Neural cell (in vitro differentiated cells): Measurements from ENCODE around the gene UBE2L3. TPM values are rescaled to one million over a fixed set of nuclear protein-coding genes. Genes with fewer than 3 reads are reported as not detected.

ENCODE experiments used
- H2AFZ ChIP-seq: fragments of 200-600, 300-800 bp; sonication (generic), shearing (Covaris generic); 2 replicates; pipeline ENCODE4 v1.6.0; 2014; ENCODE audit warnings: low read depth, mild to moderate bottlenecking, antibody characterized with exemption, low read length, moderate library complexity
- H3F3A ChIP-seq: fragments of 200-600 bp; shearing (Covaris generic); 2 replicates; pipeline ENCODE4 v1.6.1; 2016; ENCODE audit warnings: mild to moderate bottlenecking, moderate library complexity, mixed read lengths, antibody characterized with exemption, low read length; ENCODE audit not compliant: insufficient read depth, poor library complexity, severe bottlenecking
- H3K27ac ChIP-seq: fragments of 200-600, 300-800 bp; sonication (generic), shearing (Covaris generic); 2 replicates; pipeline ENCODE4 v1.5.1; 2014; ENCODE audit warnings: mild to moderate bottlenecking, low read length, moderate library complexity
- H3K27me3 ChIP-seq: fragments of 300-800, 200-600 bp; sonication (generic), shearing (Covaris generic); 2 replicates; pipeline ENCODE4 v1.6.0; 2014; ENCODE audit warnings: mild to moderate bottlenecking, low read depth, low read length, moderate library complexity; ENCODE audit not compliant: insufficient read depth
- H3K36me3 ChIP-seq: fragments of 300-800, 200-600 bp; sonication (generic), shearing (Covaris generic); 2 replicates; pipeline ENCODE4 v1.5.1; 2014; ENCODE audit warnings: mild to moderate bottlenecking, antibody characterized with exemption, low read length, moderate library complexity; ENCODE audit not compliant: insufficient read depth
- H3K4me2 ChIP-seq: fragments of 300-800, 200-600 bp; sonication (generic), shearing (Covaris generic); 2 replicates; pipeline ENCODE4 v1.6.0; 2014; ENCODE audit warnings: mild to moderate bottlenecking, low read length
- H3K4me3 ChIP-seq: fragments of 300-800, 200-600 bp; sonication (generic), shearing (Covaris generic); 2 replicates; pipeline ENCODE4 v1.5.1; 2014; ENCODE audit warnings: mild to moderate bottlenecking, low read length, moderate library complexity
- H3K79me2 ChIP-seq: fragments of 200-600 bp; shearing (Covaris generic); replicated peaks from 2 replicates; pipeline ENCODE4 v1.6.0; 2014; ENCODE audit warnings: mild to moderate bottlenecking, low read length, moderate library complexity; ENCODE audit not compliant: insufficient read depth
- H3K9ac ChIP-seq: fragments of 300-800, 200-600 bp; sonication (generic), shearing (Covaris generic); 2 replicates; pipeline ENCODE4 v1.6.1; 2016; ENCODE audit warnings: mild to moderate bottlenecking, low read length, mixed read lengths
- H3K9me2 ChIP-seq: fragments of 200-600 bp; shearing (Covaris generic); 2 replicates; pipeline ENCODE4 v1.6.1; 2016; ENCODE audit warnings: mild to moderate bottlenecking, low read length, mixed read lengths; ENCODE audit not compliant: insufficient read depth
- H3K9me3 ChIP-seq: fragments of 200-600, 300-800 bp; sonication (generic), shearing (Covaris generic); 2 replicates; pipeline ENCODE4 v1.6.1; 2016; ENCODE audit warnings: mild to moderate bottlenecking, mixed run types, low read length, moderate library complexity, mixed read lengths
- H4K20me1 ChIP-seq: fragments of 200-600 bp; shearing (Covaris generic); 2 replicates; pipeline ENCODE4 v1.6.1; 2016; ENCODE audit warnings: mild to moderate bottlenecking, mixed run types; ENCODE audit not compliant: insufficient read depth
- EP300 ChIP-seq: fragments of 450-650 bp; conservative IDR thresholded peaks from 2 replicates; pipeline ENCODE4 v1.6.1; 2014; ENCODE audit warnings: antibody characterized with exemption, mild to moderate bottlenecking, moderate library complexity; ENCODE audit not compliant: poor library complexity, severe bottlenecking
- EZH2 ChIP-seq: fragments of 200-600, 300-800 bp; shearing (Covaris generic), sonication (generic); IDR thresholded peaks from 2 replicates; pipeline ENCODE4 v1.6.1; 2014; ENCODE audit warnings: antibody characterized with exemption, low read length, borderline replicate concordance, mild to moderate bottlenecking; ENCODE audit not compliant: insufficient read depth, poor library complexity, severe bottlenecking
- MXI1 ChIP-seq: fragments of 450-650 bp; conservative IDR thresholded peaks from 2 replicates; pipeline ENCODE4 v1.6.1; 2014; ENCODE audit warnings: antibody characterized with exemption, mild to moderate bottlenecking; ENCODE audit not compliant: poor library complexity, severe bottlenecking
- POLR2AphosphoS5 ChIP-seq: IDR thresholded peaks from 2 replicates; pipeline ENCODE4 v1.6.1; 2012
- RAD21 ChIP-seq: fragments of 450-650 bp; conservative IDR thresholded peaks from 2 replicates; pipeline ENCODE4 v1.6.1; 2014; ENCODE audit warnings: antibody characterized with exemption, mild to moderate bottlenecking, moderate library complexity
- SMC3 ChIP-seq: fragments of 450-650 bp; conservative IDR thresholded peaks from 2 replicates; pipeline ENCODE4 v1.6.1; 2014; ENCODE audit warnings: antibody characterized with exemption, mild to moderate bottlenecking, moderate library complexity; ENCODE audit not compliant: poor library complexity
- TAF1 ChIP-seq: IDR thresholded peaks from 2 replicates; pipeline ENCODE4 v1.6.1; 2012; ENCODE audit warnings: low read depth
- polyA plus RNA-seq: library from polyadenylated mRNA; depleted of rRNA; stranded (reverse); fragments of >200 nt; gene quantifications from 2 replicates; pipeline ENCODE4 v1.2.3, GENCODE V29; 2014
- TF ChIP-seq, protein P1 (sequence below): fragments of 450-650 bp; IDR thresholded peaks from 2 replicates; pipeline ENCODE4 v1.5.1; 2014; ENCODE audit warnings: antibody characterized with exemption, mild to moderate bottlenecking, moderate library complexity; ENCODE audit not compliant: poor library complexity, severe bottlenecking
- TF ChIP-seq, protein P2 (sequence below): IDR thresholded peaks from 2 replicates; pipeline ENCODE4 v1.6.1; 2012; ENCODE audit warnings: borderline replicate concordance

The UBE2L3 gene
- polyA plus RNA-seq, 1 donor from 2014 or later = 49.1 TPM

- H3K27me3 ChIP-seq = no peaks in the 10 kb centered on the region
- H3K27ac ChIP-seq = no peak overlapping the region
- no peaks in the 10 kb centered on the region for H4K20me1 ChIP-seq
- H3K4me3 ChIP-seq = no peak overlapping the region
- peaks cover 9% of the 10 kb centered on the region for H3K36me3 ChIP-seq
- H3K9me3 ChIP-seq = no peaks in the 10 kb centered on the region
- no peak overlapping the region for H2AFZ ChIP-seq
- H3K9me2 ChIP-seq = no peaks in the 10 kb centered on the region
- H3K79me2 ChIP-seq = peaks cover 32% of the 10 kb centered on the region
- TF ChIP-seq EP300 (no peak), TAF1 (no peak), MXI1 (no peak), EZH2 (no peak), SMC3 (no peak)
- TF ChIP-seq, protein P1, sequence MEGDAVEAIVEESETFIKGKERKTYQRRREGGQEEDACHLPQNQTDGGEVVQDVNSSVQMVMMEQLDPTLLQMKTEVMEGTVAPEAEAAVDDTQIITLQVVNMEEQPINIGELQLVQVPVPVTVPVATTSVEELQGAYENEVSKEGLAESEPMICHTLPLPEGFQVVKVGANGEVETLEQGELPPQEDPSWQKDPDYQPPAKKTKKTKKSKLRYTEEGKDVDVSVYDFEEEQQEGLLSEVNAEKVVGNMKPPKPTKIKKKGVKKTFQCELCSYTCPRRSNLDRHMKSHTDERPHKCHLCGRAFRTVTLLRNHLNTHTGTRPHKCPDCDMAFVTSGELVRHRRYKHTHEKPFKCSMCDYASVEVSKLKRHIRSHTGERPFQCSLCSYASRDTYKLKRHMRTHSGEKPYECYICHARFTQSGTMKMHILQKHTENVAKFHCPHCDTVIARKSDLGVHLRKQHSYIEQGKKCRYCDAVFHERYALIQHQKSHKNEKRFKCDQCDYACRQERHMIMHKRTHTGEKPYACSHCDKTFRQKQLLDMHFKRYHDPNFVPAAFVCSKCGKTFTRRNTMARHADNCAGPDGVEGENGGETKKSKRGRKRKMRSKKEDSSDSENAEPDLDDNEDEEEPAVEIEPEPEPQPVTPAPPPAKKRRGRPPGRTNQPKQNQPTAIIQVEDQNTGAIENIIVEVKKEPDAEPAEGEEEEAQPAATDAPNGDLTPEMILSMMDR = no peak
- TF ChIP-seq, protein P2, sequence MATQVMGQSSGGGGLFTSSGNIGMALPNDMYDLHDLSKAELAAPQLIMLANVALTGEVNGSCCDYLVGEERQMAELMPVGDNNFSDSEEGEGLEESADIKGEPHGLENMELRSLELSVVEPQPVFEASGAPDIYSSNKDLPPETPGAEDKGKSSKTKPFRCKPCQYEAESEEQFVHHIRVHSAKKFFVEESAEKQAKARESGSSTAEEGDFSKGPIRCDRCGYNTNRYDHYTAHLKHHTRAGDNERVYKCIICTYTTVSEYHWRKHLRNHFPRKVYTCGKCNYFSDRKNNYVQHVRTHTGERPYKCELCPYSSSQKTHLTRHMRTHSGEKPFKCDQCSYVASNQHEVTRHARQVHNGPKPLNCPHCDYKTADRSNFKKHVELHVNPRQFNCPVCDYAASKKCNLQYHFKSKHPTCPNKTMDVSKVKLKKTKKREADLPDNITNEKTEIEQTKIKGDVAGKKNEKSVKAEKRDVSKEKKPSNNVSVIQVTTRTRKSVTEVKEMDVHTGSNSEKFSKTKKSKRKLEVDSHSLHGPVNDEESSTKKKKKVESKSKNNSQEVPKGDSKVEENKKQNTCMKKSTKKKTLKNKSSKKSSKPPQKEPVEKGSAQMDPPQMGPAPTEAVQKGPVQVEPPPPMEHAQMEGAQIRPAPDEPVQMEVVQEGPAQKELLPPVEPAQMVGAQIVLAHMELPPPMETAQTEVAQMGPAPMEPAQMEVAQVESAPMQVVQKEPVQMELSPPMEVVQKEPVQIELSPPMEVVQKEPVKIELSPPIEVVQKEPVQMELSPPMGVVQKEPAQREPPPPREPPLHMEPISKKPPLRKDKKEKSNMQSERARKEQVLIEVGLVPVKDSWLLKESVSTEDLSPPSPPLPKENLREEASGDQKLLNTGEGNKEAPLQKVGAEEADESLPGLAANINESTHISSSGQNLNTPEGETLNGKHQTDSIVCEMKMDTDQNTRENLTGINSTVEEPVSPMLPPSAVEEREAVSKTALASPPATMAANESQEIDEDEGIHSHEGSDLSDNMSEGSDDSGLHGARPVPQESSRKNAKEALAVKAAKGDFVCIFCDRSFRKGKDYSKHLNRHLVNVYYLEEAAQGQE = no peak
- H3K4me2 ChIP-seq = no peak overlapping the region
- no peaks in the 10 kb centered on the region for H3F3A ChIP-seq
- no peak overlapping the region for H3K9ac ChIP-seq
Measured at GRCh38 chr22:21593406-21594232, 26.1 kb downstream of the UBE2L3 start.

DNA sequence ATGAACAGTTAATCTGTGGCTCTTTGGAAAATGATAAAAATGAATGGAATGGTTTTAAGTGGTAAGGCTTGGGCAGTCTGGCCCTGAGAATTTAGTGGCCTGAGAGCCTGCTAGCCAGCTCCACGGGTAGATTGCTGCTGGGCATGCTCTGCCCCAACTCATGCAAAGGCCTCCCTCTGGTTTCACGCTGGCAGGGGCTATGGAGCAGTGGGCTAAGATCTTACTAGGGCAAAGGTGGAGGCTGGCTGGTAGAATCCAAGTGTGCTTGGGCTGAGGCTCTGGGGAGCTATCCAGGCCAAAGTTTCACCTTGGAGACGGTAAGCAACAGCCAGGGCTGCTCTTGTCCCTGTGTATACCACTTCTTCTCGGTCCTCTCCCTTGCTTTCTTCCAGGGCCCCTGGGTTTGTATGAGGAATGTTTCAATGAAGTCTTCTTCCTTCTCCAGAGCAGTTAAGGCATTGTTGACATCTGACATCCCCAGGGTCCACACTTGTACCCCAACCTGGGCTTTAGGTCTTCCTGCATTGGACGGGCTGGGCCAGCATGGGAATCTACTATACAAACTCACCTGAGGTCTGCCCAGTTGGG is 27.4 kb downstream of the UBE2L3 start:
- Histone ChIP-seq H2AFZ (no peak overlapping the region), H3F3A (no peaks in the 10 kb centered on the region), H3K79me2 (peaks cover 27% of the 10 kb centered on the region), H3K9ac (no peak overlapping the region), H3K36me3 (peaks cover 9% of the 10 kb centered on the region), H3K27me3 (no peaks in the 10 kb centered on the region), H4K20me1 (no peaks in the 10 kb centered on the region), H3K27ac (no peak overlapping the region), H3K9me3 (no peaks in the 10 kb centered on the region), H3K4me3 (no peak overlapping the region), H3K4me2 (no peak overlapping the region), H3K9me2 (no peaks in the 10 kb centered on the region)
- TF ChIP-seq, protein P1 = no peak
- TF ChIP-seq RAD21 (no peak), TAF1 (no peak), SMC3 (no peak), MXI1 (no peak), EP300 (no peak), EZH2 (no peak), POLR2AphosphoS5 (no peak)
- TF ChIP-seq, protein P2 = no peak
